Testis (tissue), 2 donors: Measurements from ENCODE around the gene HACL1.

Experiments
- CTCF ChIP-seq, 3 experiments: fragments of 450-650 bp in 2 of 3; fragments of 200-600 bp in 1 of 3; sonication (generic) in 1 of 3; IDR thresholded peaks; one replicate each; pipeline ENCODE4 v1.5.1; 2016 to 2019; ENCODE audit warnings: antibody characterized with exemption in 3 of 3, mild to moderate bottlenecking in 2 of 3, moderate library complexity in 1 of 3
- POLR2A ChIP-seq: fragments of 450-650 bp; IDR thresholded peaks from one replicate; pipeline ENCODE4 v1.6.1; 2017; ENCODE audit warnings: antibody characterized with exemption, mild to moderate bottlenecking, moderate library complexity

- TF ChIP-seq CTCF (IDR thresholded peaks at IDR 0.05) (no peak), POLR2A (no peak)
These were observed 48.0 kb upstream of the HACL1 start for GRCh38 chr3:15649341-15649740.
